Loucy (cell line): Measurements from ENCODE around the gene FNDC10.
"Not testable (repeated sequence)": the region's sequence is repeated elsewhere in the genome, so short reads cannot be mapped to it uniquely, and the experiment has no call there.

Source experiments
- EZH2phosphoT487 ChIP-seq: fragments of 200-600 bp; IDR thresholded peaks from 2 replicates; pipeline ENCODE4 v1.6.1; 2018; ENCODE audit warnings: antibody characterized with exemption, mild to moderate bottlenecking, moderate library complexity, borderline replicate concordance
- TF ChIP-seq, protein P1 (sequence below): fragments of 200-600 bp; sonication (generic); conservative IDR thresholded peaks from 2 replicates; pipeline ENCODE4 v1.5.1; 2014; ENCODE audit warnings: mild to moderate bottlenecking, antibody characterized with exemption, low read length

GRCh38 chr1:1640711-1641461, 41.0 kb upstream of the FNDC10 start:
- TF ChIP-seq, protein P1, sequence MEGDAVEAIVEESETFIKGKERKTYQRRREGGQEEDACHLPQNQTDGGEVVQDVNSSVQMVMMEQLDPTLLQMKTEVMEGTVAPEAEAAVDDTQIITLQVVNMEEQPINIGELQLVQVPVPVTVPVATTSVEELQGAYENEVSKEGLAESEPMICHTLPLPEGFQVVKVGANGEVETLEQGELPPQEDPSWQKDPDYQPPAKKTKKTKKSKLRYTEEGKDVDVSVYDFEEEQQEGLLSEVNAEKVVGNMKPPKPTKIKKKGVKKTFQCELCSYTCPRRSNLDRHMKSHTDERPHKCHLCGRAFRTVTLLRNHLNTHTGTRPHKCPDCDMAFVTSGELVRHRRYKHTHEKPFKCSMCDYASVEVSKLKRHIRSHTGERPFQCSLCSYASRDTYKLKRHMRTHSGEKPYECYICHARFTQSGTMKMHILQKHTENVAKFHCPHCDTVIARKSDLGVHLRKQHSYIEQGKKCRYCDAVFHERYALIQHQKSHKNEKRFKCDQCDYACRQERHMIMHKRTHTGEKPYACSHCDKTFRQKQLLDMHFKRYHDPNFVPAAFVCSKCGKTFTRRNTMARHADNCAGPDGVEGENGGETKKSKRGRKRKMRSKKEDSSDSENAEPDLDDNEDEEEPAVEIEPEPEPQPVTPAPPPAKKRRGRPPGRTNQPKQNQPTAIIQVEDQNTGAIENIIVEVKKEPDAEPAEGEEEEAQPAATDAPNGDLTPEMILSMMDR = not testable (repeated sequence)
- TF ChIP-seq EZH2phosphoT487 = not testable (repeated sequence)
